Stimulated activated naive CD8-positive, alpha-beta T cell treated with anti-CD3 and anti-CD28 coated beads, Interleukin-15, Interleukin-2, amounts not matched to agents 100 ng/mL and 50 ng/mL, for 24 hours (primary cell): Measurements from ENCODE around the gene GET4.
A peak's percentile ranks its signal among the peaks of the same experiment; 100 is the strongest.

Experiments used
- H3K27ac Mint-ChIP-seq: one replicate; pipeline ENCODE4 v1.8.0; 2021; ENCODE audit warnings: mild to moderate bottlenecking, mixed read lengths
- H3K27me3 Mint-ChIP-seq: one replicate; pipeline ENCODE4 v1.8.0; 2021; ENCODE audit warnings: mixed read lengths
- H3K36me3 Mint-ChIP-seq: one replicate; pipeline ENCODE4 v1.8.0; 2021; ENCODE audit warnings: low read depth, mixed read lengths
- H3K4me1 Mint-ChIP-seq: one replicate; pipeline ENCODE4 v1.8.0; 2021; ENCODE audit warnings: low read depth, mixed read lengths
- H3K4me3 Mint-ChIP-seq: one replicate; pipeline ENCODE4 v1.8.0; 2021; ENCODE audit warnings: mild to moderate bottlenecking, mixed read lengths
- H3K9me3 Mint-ChIP-seq: one replicate; pipeline ENCODE4 v1.8.0; 2021; ENCODE audit warnings: mixed read lengths

The GET4 gene

GRCh38 chr7:874031-874749, 2.2 kb upstream of the GET4 start:
- Mint-ChIP-seq H3K27ac (peak overlapping the region; percentile 89), H3K36me3 (peaks cover 45% of the 10 kb centered on the region), H3K4me1 (peaks cover 27% of the 10 kb centered on the region), H3K9me3 (no peaks in the 10 kb centered on the region), H3K27me3 (no peaks in the 10 kb centered on the region), H3K4me3 (no peak overlapping the region)

- no peak overlapping the region for H3K27ac Mint-ChIP-seq
- H3K27me3 Mint-ChIP-seq, result no peaks in the 10 kb centered on the region
- H3K4me3 Mint-ChIP-seq, result no peak overlapping the region
Observed at GRCh38 chr7:875051-875450, 1.3 kb upstream of the GET4 start.

GRCh38 chr7:875476-876076, 778 bp upstream of the GET4 start:
- Mint-ChIP-seq H3K36me3 (peaks cover 38% of the 10 kb centered on the region), H3K27me3 (no peaks in the 10 kb centered on the region), H3K4me3 (no peak overlapping the region), H3K27ac (no peak overlapping the region), H3K9me3 (no peaks in the 10 kb centered on the region), H3K4me1 (peaks cover 28% of the 10 kb centered on the region)

More at GRCh38 chr7:875051-875450, 1.3 kb upstream of the GET4 start:
- Mint-ChIP-seq H3K36me3 (peaks cover 40% of the 10 kb centered on the region), H3K9me3 (no peaks in the 10 kb centered on the region), H3K4me1 (peaks cover 29% of the 10 kb centered on the region)

- Mint-ChIP-seq H3K27me3 (no peaks in the 10 kb centered on the region), H3K9me3 (no peaks in the 10 kb centered on the region), H3K36me3 (peaks cover 35% of the 10 kb centered on the region), H3K4me1 (peaks cover 28% of the 10 kb centered on the region), H3K4me3 (peak overlapping the region; percentile 93), H3K27ac (peak overlapping the region; percentile 94)
Observed at GRCh38 chr7:876972-877311, 588 bp downstream of the GET4 start.

GRCh38 chr7:877312-878232, 1.2 kb downstream of the GET4 start:
- Mint-ChIP-seq H3K27ac (peak overlapping the region; percentile 94), H3K9me3 (no peaks in the 10 kb centered on the region), H3K4me3 (peak overlapping the region; percentile 93), H3K27me3 (no peaks in the 10 kb centered on the region), H3K4me1 (peaks cover 31% of the 10 kb centered on the region), H3K36me3 (peaks cover 32% of the 10 kb centered on the region)

GRCh38 chr7:879093-879492, 2.7 kb downstream of the GET4 start:
- Mint-ChIP-seq H3K27ac (no peak overlapping the region), H3K4me3 (peak overlapping the region; percentile 56)

GRCh38 chr7:879706-880105, 3.4 kb downstream of the GET4 start:
- H3K27ac Mint-ChIP-seq, result no peak overlapping the region
- no peaks in the 10 kb centered on the region for H3K9me3 Mint-ChIP-seq

More at GRCh38 chr7:879093-879492, 2.7 kb downstream of the GET4 start:
- Mint-ChIP-seq H3K36me3 (peaks cover 17% of the 10 kb centered on the region), H3K27me3 (no peaks in the 10 kb centered on the region), H3K9me3 (no peaks in the 10 kb centered on the region), H3K4me1 (peaks cover 23% of the 10 kb centered on the region)

GRCh38 chr7:880450-880849, 4.1 kb downstream of the GET4 start:
- peaks cover 23% of the 10 kb centered on the region for H3K4me1 Mint-ChIP-seq

More at GRCh38 chr7:879706-880105, 3.4 kb downstream of the GET4 start:
- peaks cover 23% of the 10 kb centered on the region for H3K4me1 Mint-ChIP-seq
- H3K4me3 Mint-ChIP-seq, result no peak overlapping the region
- peaks cover 13% of the 10 kb centered on the region for H3K36me3 Mint-ChIP-seq
- H3K27me3 Mint-ChIP-seq, result no peaks in the 10 kb centered on the region

GRCh38 chr7:881441-882234, 5.3 kb downstream of the GET4 start:
- H3K4me1 Mint-ChIP-seq, result peaks cover 23% of the 10 kb centered on the region

More at GRCh38 chr7:880450-880849, 4.1 kb downstream of the GET4 start:
- Mint-ChIP-seq H3K36me3 (peaks cover 13% of the 10 kb centered on the region), H3K27ac (no peak overlapping the region), H3K27me3 (no peaks in the 10 kb centered on the region), H3K4me3 (no peak overlapping the region), H3K9me3 (no peaks in the 10 kb centered on the region)

GRCh38 chr7:882336-883035, 6.1 kb downstream of the GET4 start:
- H3K36me3 Mint-ChIP-seq, result peaks cover 13% of the 10 kb centered on the region
- H3K27ac Mint-ChIP-seq, result no peak overlapping the region
- H3K27me3 Mint-ChIP-seq, result no peaks in the 10 kb centered on the region
- peaks cover 23% of the 10 kb centered on the region for H3K4me1 Mint-ChIP-seq
- no peak overlapping the region for H3K4me3 Mint-ChIP-seq
- no peaks in the 10 kb centered on the region for H3K9me3 Mint-ChIP-seq

More at GRCh38 chr7:881441-882234, 5.3 kb downstream of the GET4 start:
- Mint-ChIP-seq H3K36me3 (peaks cover 13% of the 10 kb centered on the region), H3K9me3 (no peaks in the 10 kb centered on the region), H3K27ac (no peak overlapping the region), H3K4me3 (no peak overlapping the region), H3K27me3 (no peaks in the 10 kb centered on the region)

- peaks cover 19% of the 10 kb centered on the region for H3K4me1 Mint-ChIP-seq
- peaks cover 10% of the 10 kb centered on the region for H3K36me3 Mint-ChIP-seq
- no peaks in the 10 kb centered on the region for H3K27me3 Mint-ChIP-seq
- H3K4me3 Mint-ChIP-seq, result no peak overlapping the region
- H3K27ac Mint-ChIP-seq, result no peak overlapping the region
- no peaks in the 10 kb centered on the region for H3K9me3 Mint-ChIP-seq
Observed at GRCh38 chr7:883055-884021, 7.0 kb downstream of the GET4 start.

- Mint-ChIP-seq H3K27ac (no peak overlapping the region), H3K27me3 (no peaks in the 10 kb centered on the region), H3K36me3 (peaks cover 9% of the 10 kb centered on the region), H3K9me3 (no peaks in the 10 kb centered on the region), H3K4me3 (no peak overlapping the region), H3K4me1 (peaks cover 14% of the 10 kb centered on the region)
Observed at GRCh38 chr7:884191-885003, 8.0 kb downstream of the GET4 start.
